Endometrial microvascular endothelial cells (primary cell): ENCODE results near the gene AOAH. TPM values are rescaled to one million over a fixed set of nuclear protein-coding genes. Genes with fewer than 3 reads are reported as not detected.
"Not testable (repeated sequence)": the region's sequence is repeated elsewhere in the genome, so short reads cannot be mapped to it uniquely, and the experiment has no call there.

Source experiments
- in situ Hi-C: cut with HindIII; loops from 2 replicates; pipeline ENCODE4 v1.10.0; 2017; ENCODE audit warnings: low sequenced_read_pairs, low pct_unique_long_range_greater_than_20kb; ENCODE audit errors: inconsistent ontology term
- total RNA-seq: library from RNA; depleted of rRNA; stranded (reverse); fragments of >200 nt; gene quantifications from one replicate; pipeline ENCODE4 v1.2.3, GENCODE V29; 2015; ENCODE audit errors: inconsistent ontology term

Gene AOAH
- total RNA-seq, 1 donor from 2014 or later, result not detected

GRCh38 chr7:36507475-36508440, 216.5 kb downstream of the AOAH start:
- in situ Hi-C loops, result no loop called here

GRCh38 chr7:36506820-36507219, 217.5 kb downstream of the AOAH start:
- in situ Hi-C loops, result no loop called here

- in situ Hi-C loops, result no loop called here
These were observed 218.0 kb downstream of the AOAH start for GRCh38 chr7:36506130-36506798.

GRCh38 chr7:36504617-36505016, 219.7 kb downstream of the AOAH start:
- in situ Hi-C loops, result not testable (repeated sequence)

GRCh38 chr7:36504216-36504615, 220.1 kb downstream of the AOAH start:
- in situ Hi-C loops, result not testable (repeated sequence)

GRCh38 chr7:36497775-36498174, 226.5 kb downstream of the AOAH start:
- in situ Hi-C loops, result loop anchor here (25.0 kb wide), 1 partner anchor 715 kb away; no protein-coding TSS in a partner anchor

GRCh38 chr7:36497176-36497575, 227.1 kb downstream of the AOAH start:
- in situ Hi-C loops, result loop anchor here (25.0 kb wide), 1 partner anchor 715 kb away; no protein-coding TSS in a partner anchor

GRCh38 chr7:36496576-36496975, 227.7 kb downstream of the AOAH start:
- in situ Hi-C loops, result loop anchor here (25.0 kb wide), 1 partner anchor 716 kb away; no protein-coding TSS in a partner anchor

GRCh38 chr7:36491317-36491716, 233.0 kb downstream of the AOAH start:
- in situ Hi-C loops, result loop anchor here (25.0 kb wide), 1 partner anchor 721 kb away; no protein-coding TSS in a partner anchor

GRCh38 chr7:36490419-36490830, 233.9 kb downstream of the AOAH start:
- in situ Hi-C loops, result loop anchor here (25.0 kb wide), 1 partner anchor 722 kb away; no protein-coding TSS in a partner anchor

GRCh38 chr7:36488672-36489071, 235.6 kb downstream of the AOAH start:
- in situ Hi-C loops, result loop anchor here (25.0 kb wide), 1 partner anchor 724 kb away; no protein-coding TSS in a partner anchor

- in situ Hi-C loops, result loop anchor here (25.0 kb wide), 1 partner anchor 724 kb away; no protein-coding TSS in a partner anchor
These were observed 236.4 kb downstream of the AOAH start for GRCh38 chr7:36487756-36488336.

GRCh38 chr7:36486336-36486735, 238.0 kb downstream of the AOAH start:
- in situ Hi-C loops, result loop anchor here (25.0 kb wide), 1 partner anchor 726 kb away; no protein-coding TSS in a partner anchor

- in situ Hi-C loops, result loop anchor here (25.0 kb wide), 1 partner anchor 728 kb away; no protein-coding TSS in a partner anchor
These were observed 240.0 kb downstream of the AOAH start for GRCh38 chr7:36484265-36484664.

GRCh38 chr7:36483853-36484252, 240.4 kb downstream of the AOAH start:
- in situ Hi-C loops, result loop anchor here (25.0 kb wide), 1 partner anchor 728 kb away; no protein-coding TSS in a partner anchor

- in situ Hi-C loops, result loop anchor here (25.0 kb wide), 1 partner anchor 734 kb away; no protein-coding TSS in a partner anchor
These were observed 245.5 kb downstream of the AOAH start for GRCh38 chr7:36478745-36479144.

- in situ Hi-C loops, result loop anchor here (25.0 kb wide), 1 partner anchor 737 kb away; no protein-coding TSS in a partner anchor
These were observed 248.9 kb downstream of the AOAH start for GRCh38 chr7:36475381-36475780.

- in situ Hi-C loops, result loop anchor here (25.0 kb wide), 1 partner anchor 737 kb away; no protein-coding TSS in a partner anchor
These were observed 249.3 kb downstream of the AOAH start for GRCh38 chr7:36475011-36475342.
